Endothelial cell of umbilical vein (primary cell): ENCODE data around the gene UBE2S. TPM values are rescaled to one million over a fixed set of nuclear protein-coding genes. Genes with fewer than 3 reads are reported as not detected.

Experiments
- BruUV-seq: library from RNA; stranded (reverse); fragments of 400-500 nt; replicated peaks from 2 replicates; lab custom pipeline; 2021; lab: Mats Ljungman, UMichigan
- CTCF ChIA-PET: fragments of 300-600, 350-600 bp; sonication (Branson Sonifier 250); formaldehyde crosslinking; loops from one replicate; lab custom pipeline; 2021; ENCODE audit warnings: antibody characterized with exemption, inconsistent platforms; lab: Charles Lee
- POLR2A ChIA-PET: fragments of 300-600, 350-600 bp; sonication (Branson Sonifier 250); formaldehyde crosslinking; loops from one replicate; lab custom pipeline; 2021; ENCODE audit warnings: antibody characterized with exemption, inconsistent platforms; lab: Charles Lee
- DNase-seq: peaks from one replicate; pipeline ENCODE4 v3.0.0-alpha.2; 2011; ENCODE audit warnings: low read depth, low spot score
- FAIRE-seq: peaks from 2 replicates; lab custom pipeline; 2011; peaks lifted over from hg19 to GRCh38; lab: Jason Lieb, UNC
- H2AFZ ChIP-seq: 2 replicates; pipeline ENCODE4 v1.6.0; 2012; ENCODE audit warnings: low read depth, low read length, control low read depth, inconsistent platforms
- H3K27ac ChIP-seq: 2 replicates; pipeline ENCODE4 v1.5.1; 2011; ENCODE audit warnings: low read depth, mild to moderate bottlenecking, control low read depth, low read length, moderate library complexity; ENCODE audit not compliant: insufficient read depth
- H3K27me3 ChIP-seq, 2 experiments: 2 replicates each; pipeline versions ENCODE4 v1.6.0 to v1.6.1; 2011; ENCODE audit warnings: low read length in 2 of 2, mixed read lengths in 1 of 2; ENCODE audit not compliant: control insufficient read depth in 2 of 2, insufficient read depth in 2 of 2
- H3K36me3 ChIP-seq, 2 experiments: 2 replicates in 1 of 2; 3 replicates in 1 of 2; pipeline ENCODE4 v1.5.1; 2011; ENCODE audit warnings: low read length in 2 of 2, mild to moderate bottlenecking in 1 of 2, moderate library complexity in 1 of 2; ENCODE audit not compliant: control insufficient read depth in 2 of 2, insufficient read depth in 2 of 2; ENCODE audit errors: extremely low read depth in 1 of 2
- H3K4me1 ChIP-seq: 3 replicates; pipeline ENCODE4 v1.5.1; 2011; ENCODE audit warnings: mild to moderate bottlenecking, low read length; ENCODE audit not compliant: control insufficient read depth, insufficient read depth; ENCODE audit errors: extremely low read depth
- H3K4me2 ChIP-seq: 2 replicates; pipeline ENCODE4 v1.6.1; 2011; ENCODE audit warnings: low read length, control low read depth, mixed read lengths; ENCODE audit not compliant: insufficient read depth
- H3K4me3 ChIP-seq, 3 experiments: fragments of 200-600 bp in 1 of 3; sonication (generic), shearing (Covaris generic) in 1 of 3; replicated peaks in 1 of 3; 2 replicates each; pipeline ENCODE4 v1.5.1; 2011 to 2016; ENCODE audit warnings: control low read depth in 3 of 3, low read length in 3 of 3, mild to moderate bottlenecking in 2 of 3, inconsistent platforms in 1 of 3, low read depth in 1 of 3, moderate library complexity in 1 of 3; ENCODE audit not compliant: insufficient read depth in 1 of 3
- H3K79me2 ChIP-seq: 2 replicates; pipeline ENCODE4 v1.6.0; 2012; ENCODE audit warnings: low read length, inconsistent platforms; ENCODE audit not compliant: control insufficient read depth, insufficient read depth
- H3K9ac ChIP-seq: replicated peaks from 2 replicates; pipeline ENCODE3; 2011; ENCODE audit warnings: low read length, control low read depth; ENCODE audit not compliant: insufficient read depth; ENCODE audit errors: extremely low read depth
- H3K9me1 ChIP-seq: replicated peaks from 3 replicates; pipeline ENCODE4 v1.6.0; 2011; ENCODE audit warnings: mild to moderate bottlenecking, low read length; ENCODE audit not compliant: control insufficient read depth, insufficient read depth; ENCODE audit errors: extremely low read depth
- H3K9me3 ChIP-seq: replicated peaks from 2 replicates; pipeline ENCODE4 v1.5.1; 2012; ENCODE audit warnings: low read length, inconsistent platforms; ENCODE audit not compliant: control insufficient read depth, insufficient read depth
- H4K20me1 ChIP-seq: replicated peaks from 2 replicates; pipeline ENCODE3; 2011; ENCODE audit warnings: mild to moderate bottlenecking, low read length; ENCODE audit not compliant: control insufficient read depth, insufficient read depth; ENCODE audit errors: extremely low read depth
- CTCF ChIP-seq, 2 donors: IDR thresholded peaks; 1 replicate in 1 of 2; 2 replicates in 1 of 2; pipeline ENCODE4 v1.5.1; 2011; ENCODE audit warnings: low read length in 2 of 2, mild to moderate bottlenecking in 2 of 2, moderate library complexity in 2 of 2, control low read depth in 1 of 2, inconsistent platforms in 1 of 2, low read depth in 1 of 2; ENCODE audit not compliant: insufficient read depth in 1 of 2; ENCODE audit errors: extremely low read depth in 1 of 2
- FOS ChIP-seq: IDR thresholded peaks from 2 replicates; pipeline ENCODE4 v1.6.1; 2011; ENCODE audit warnings: mild to moderate bottlenecking, low read length, moderate library complexity, borderline replicate concordance; ENCODE audit not compliant: insufficient read depth
- JUN ChIP-seq: IDR thresholded peaks from 2 replicates; pipeline ENCODE4 v1.6.1; 2011; ENCODE audit warnings: borderline replicate concordance, low read depth; ENCODE audit not compliant: insufficient read length, insufficient read depth
- MAX ChIP-seq: IDR thresholded peaks from 2 replicates; pipeline ENCODE4 v1.6.1; 2011; ENCODE audit not compliant: insufficient read depth, insufficient read length
- MYC ChIP-seq: IDR thresholded peaks from one replicate; pipeline ENCODE4 v1.6.1; 2011; ENCODE audit warnings: mild to moderate bottlenecking, low read depth, low read length
- POLR2A ChIP-seq: IDR thresholded peaks from 2 replicates; pipeline ENCODE4 v1.6.1; 2012; ENCODE audit warnings: low read depth, mild to moderate bottlenecking, control low read depth, low read length
- POLR2AphosphoS5 ChIP-seq: IDR thresholded peaks from 2 replicates; pipeline ENCODE4 v1.6.1; 2012; ENCODE audit warnings: low read depth, mild to moderate bottlenecking, control low read depth, low read length, moderate library complexity; ENCODE audit not compliant: insufficient read depth
- dilution Hi-C: fragments of 300-500 bp; cut with MboI; formaldehyde crosslinking; loops from one replicate; pipeline ENCODE4 v1.15.0; 2019; ENCODE audit warnings: low sequenced_read_pairs; ENCODE audit not compliant: extremely low pct_ligation_motif_present
- intact Hi-C: fragments of 100-400 bp; cut with micrococcal nuclease; formaldehyde crosslinking; loops from one replicate; pipeline ENCODE4 v1.10.0; 2022
- polyA plus RNA-seq, 4 experiments: library from polyadenylated mRNA; depleted of rRNA in 3 of 4; stranded (reverse) in 3 of 4; unstranded in 1 of 4; fragments of >200 nt; gene quantifications; 2 replicates each; pipeline versions ENCODE4 v1.2.1 to v1.2.3, GENCODE V29; 2011 to 2012; ENCODE audit warnings: missing spikeins in 1 of 4
- total RNA-seq: library from RNA; stranded (reverse); gene quantifications from 2 replicates; pipeline ENCODE4 v1.2.3, GENCODE V29; 2021

Gene UBE2S
- total and polyA plus RNA-seq, 2 donors (not counting 3 experiments of a cell fraction or from before 2014, with no cell fraction given): 183 to 257 TPM

GRCh38 chr19:55432241-55432959 lies 24.8 kb upstream of the UBE2S start:
- Histone ChIP-seq H3K4me3 (no peak overlapping the region), H2AFZ (no peak overlapping the region), H3K9ac (no peak overlapping the region), H3K4me1 (no peaks in the 10 kb centered on the region), H3K79me2 (no peaks in the 10 kb centered on the region), H3K27me3 (peaks cover 3% of the 10 kb centered on the region in 2 experiments), H3K36me3 (no peaks in the 10 kb centered on the region), H3K4me2 (no peak overlapping the region), H3K9me3 (no peaks in the 10 kb centered on the region), H4K20me1 (no peaks in the 10 kb centered on the region), H3K27ac (no peak overlapping the region), H3K9me1 (no peaks in the 10 kb centered on the region)
- no peak for FAIRE-seq
- ChIA-PET CTCF (no interaction called here), POLR2A (no interaction called here)
- DNase-seq: no peak
- BruUV-seq: no TSS peak
- no peak for TF ChIP-seq POLR2AphosphoS5
- TF ChIP-seq JUN: peak; percentile 6
- no peak for TF ChIP-seq POLR2A
- dilution Hi-C loops: no loop called here
- intact Hi-C loops: no loop called here

GRCh38 chr19:55431183-55431582 lies 23.6 kb upstream of the UBE2S start:
- peaks cover 3% of the 10 kb centered on the region in 2 experiments for H3K27me3 ChIP-seq
- no peak for DNase-seq
- H3K9me3 ChIP-seq: no peaks in the 10 kb centered on the region
- no peaks in the 10 kb centered on the region for H4K20me1 ChIP-seq
- no peak overlapping the region for H3K4me3 ChIP-seq
- TF ChIP-seq POLR2A (no peak), CTCF (IDR thresholded peaks at IDR 0.05; ENCODE audit: extremely low read depth in 1 of 2, insufficient read depth in 1 of 2, low read depth in 1 of 2, low read length in 2 of 2) (no peak), FOS (no peak), MAX (no peak), MYC (no peak)
- no peak overlapping the region for H3K9ac ChIP-seq
- no peaks in the 10 kb centered on the region for H3K9me1 ChIP-seq
- CTCF ChIA-PET: no interaction called here
- H3K4me1 ChIP-seq: no peaks in the 10 kb centered on the region
- POLR2A ChIA-PET: no interaction called here
- no peaks in the 10 kb centered on the region for H3K79me2 ChIP-seq
- no peak overlapping the region for H3K27ac ChIP-seq
- dilution Hi-C loops: no loop called here
- intact Hi-C loops: no loop called here
- no peak overlapping the region for H3K4me2 ChIP-seq
- no peak overlapping the region for H2AFZ ChIP-seq
- H3K36me3 ChIP-seq: no peaks in the 10 kb centered on the region
- FAIRE-seq: no peak
- no TSS peak for BruUV-seq
